Measurements from ENCODE around the gene IQCN.
A peak's percentile ranks its signal among the peaks of the same experiment; 100 is the strongest.

Gene IQCN

DNA sequence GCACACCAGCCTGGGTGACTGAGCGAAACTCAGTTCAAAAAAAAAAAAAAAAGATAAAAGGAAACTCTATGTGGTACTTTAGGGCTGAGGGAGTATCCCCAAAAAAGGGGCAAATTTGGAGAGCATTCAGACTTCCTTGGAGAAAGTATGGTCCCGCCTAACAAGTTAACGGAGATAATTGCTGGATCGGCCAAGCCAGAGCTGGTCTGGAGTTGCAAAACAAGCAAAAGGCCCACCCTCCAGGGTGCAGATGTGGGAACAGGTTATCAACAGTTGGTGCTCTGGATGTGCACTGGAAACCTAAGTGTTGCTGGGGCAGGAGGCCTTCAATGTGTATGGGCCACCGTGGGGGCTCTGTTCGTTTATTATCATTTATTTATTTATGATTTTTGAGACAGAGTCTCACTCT, 2.8 kb downstream of the IQCN start:
- Histone ChIP-seq H2AK5ac (ENCODE audit: low read length, severe bottlenecking) (no peak overlapping the region), H3K4ac (ENCODE audit: low read depth in 1 of 2, low read length in 2 of 2) (no peak overlapping the region), H2BK5ac (ENCODE audit: low read depth, low read length, poor library complexity, severe bottlenecking) (no peak overlapping the region), H3K9ac (ENCODE audit: low read length) (no peak overlapping the region), H2BK12ac (ENCODE audit: low read length in 2 of 2) (no peak overlapping the region), H4K8ac (ENCODE audit: low read length) (no peak overlapping the region), H2BK15ac (ENCODE audit: low read depth, poor library complexity, severe bottlenecking) (no peak overlapping the region), H2AFZ (ENCODE audit: low read depth, low read length) (no peak overlapping the region), H3K36me3 (ENCODE audit: control insufficient read depth in 1 of 2, insufficient read depth in 2 of 2, low read depth in 1 of 2, low read length in 2 of 2) (peaks cover 25 to 30% of the 10 kb centered on the region in 2 experiments), H2BK120ac (ENCODE audit: low read depth, low read length) (no peak overlapping the region), H3K14ac (ENCODE audit: low read length in 2 of 2) (no peak overlapping the region), H3K4me3 (ENCODE audit: insufficient read depth in 1 of 2, low read depth in 1 of 2, low read length in 2 of 2) (no peak overlapping the region), H3K9me3 (ENCODE audit: control insufficient read depth, low read length) (no peaks in the 10 kb centered on the region), H4K91ac (ENCODE audit: low read length) (no peak overlapping the region), H3K18ac (ENCODE audit: low read depth in 1 of 2, low read length in 2 of 2) (no peak overlapping the region), H3K79me1 (replicated peaks; ENCODE audit: low read length, poor library complexity, severe bottlenecking) (peaks cover 8% of the 10 kb centered on the region), H3K23ac (ENCODE audit: low read length in 2 of 2) (no peak overlapping the region), H3K27ac (ENCODE audit: low read length, poor library complexity, severe bottlenecking) (no peak overlapping the region), H3K4me1 (ENCODE audit: control insufficient read depth, insufficient read depth, low read depth, low read length) (peaks cover 21% of the 10 kb centered on the region), H3K4me2 (ENCODE audit: low read length, poor library complexity, severe bottlenecking) (no peak overlapping the region), H3K27me3 (ENCODE audit: control insufficient read depth in 1 of 2, insufficient read depth in 1 of 2, low read length in 2 of 2) (no peaks in the 10 kb centered on the region)
- 88% methylated on average over 4 of the region's 6 CpGs for WGBS
- DNase-seq = peak; percentile 86

- Histone ChIP-seq H3K23ac (ENCODE audit: low read length in 2 of 2) (no peak overlapping the region), H2AK5ac (ENCODE audit: low read length, severe bottlenecking) (no peak overlapping the region), H3K36me3 (ENCODE audit: control insufficient read depth in 1 of 2, insufficient read depth in 2 of 2, low read depth in 1 of 2, low read length in 2 of 2) (peaks cover 33 to 35% of the 10 kb centered on the region in 2 experiments), H3K4me1 (ENCODE audit: control insufficient read depth, insufficient read depth, low read depth, low read length) (peaks cover 15% of the 10 kb centered on the region), H3K27ac (ENCODE audit: low read length, poor library complexity, severe bottlenecking) (no peak overlapping the region), H3K4ac (ENCODE audit: low read depth in 1 of 2, low read length in 2 of 2) (no peak overlapping the region), H3K14ac (ENCODE audit: low read length in 2 of 2) (no peak overlapping the region), H3K27me3 (ENCODE audit: control insufficient read depth in 1 of 2, insufficient read depth in 1 of 2, low read length in 2 of 2) (no peaks in the 10 kb centered on the region), H3K4me2 (ENCODE audit: low read length, poor library complexity, severe bottlenecking) (no peak overlapping the region), H3K4me3 (ENCODE audit: insufficient read depth in 1 of 2, low read depth in 1 of 2, low read length in 2 of 2) (no peak overlapping the region), H2BK15ac (ENCODE audit: low read depth, poor library complexity, severe bottlenecking) (no peak overlapping the region), H3K9ac (ENCODE audit: low read length) (no peak overlapping the region), H2BK12ac (ENCODE audit: low read length in 2 of 2) (no peak overlapping the region), H2AFZ (ENCODE audit: low read depth, low read length) (no peak overlapping the region), H4K8ac (ENCODE audit: low read length) (no peak overlapping the region), H3K79me1 (replicated peaks; ENCODE audit: low read length, poor library complexity, severe bottlenecking) (peaks cover 11% of the 10 kb centered on the region), H4K91ac (ENCODE audit: low read length) (no peak overlapping the region), H2BK120ac (ENCODE audit: low read depth, low read length) (no peak overlapping the region), H2BK5ac (ENCODE audit: low read depth, low read length, poor library complexity, severe bottlenecking) (no peak overlapping the region), H3K9me3 (ENCODE audit: control insufficient read depth, low read length) (no peaks in the 10 kb centered on the region), H3K18ac (ENCODE audit: low read depth in 1 of 2, low read length in 2 of 2) (no peak overlapping the region)
- WGBS = 96% methylated on average over 9 of the region's 9 CpGs
- DNase-seq = peak; percentile 60
Observed at GRCh38 chr19:18270326-18270725, 3.9 kb downstream of the IQCN start.

DNA sequence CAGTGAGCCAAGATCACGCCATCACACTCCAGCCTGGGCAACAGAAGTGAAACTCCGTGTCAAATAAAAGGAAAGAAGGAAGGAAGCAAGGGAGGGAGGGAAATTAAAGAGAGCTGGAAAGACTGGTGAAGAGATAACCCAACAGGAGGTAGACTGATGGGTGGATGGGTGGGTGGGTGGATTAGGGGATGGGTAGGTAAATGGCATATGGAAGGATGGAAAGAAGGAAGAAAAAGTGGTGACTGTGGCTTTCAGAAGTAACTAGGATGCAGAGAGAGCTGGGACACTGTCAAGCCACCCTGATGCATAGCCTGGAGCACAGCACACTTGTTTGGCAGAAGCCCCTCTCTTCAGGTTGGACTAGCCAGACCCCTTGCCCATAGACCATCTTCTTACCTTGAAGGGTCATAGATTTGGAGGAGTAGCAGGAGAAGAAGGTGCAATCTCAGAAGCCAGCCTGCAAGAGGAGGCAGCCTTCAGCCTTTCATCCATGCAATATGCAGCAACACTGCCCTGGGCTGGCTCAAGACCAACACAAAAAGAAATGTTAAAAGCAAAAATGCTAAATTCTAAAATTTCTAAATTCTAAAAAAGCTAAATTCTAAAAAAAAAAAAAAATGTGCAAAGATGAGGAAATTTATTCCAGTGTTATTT, 5.1 kb downstream of the IQCN start:
- Histone ChIP-seq H2BK15ac (ENCODE audit: low read depth, poor library complexity, severe bottlenecking) (no peak overlapping the region), H2BK12ac (ENCODE audit: low read length in 2 of 2) (no peak overlapping the region), H3K9me3 (ENCODE audit: control insufficient read depth, low read length) (no peaks in the 10 kb centered on the region), H3K4me1 (ENCODE audit: control insufficient read depth, insufficient read depth, low read depth, low read length) (peaks cover 6% of the 10 kb centered on the region), H2AK5ac (ENCODE audit: low read length, severe bottlenecking) (no peak overlapping the region), H4K8ac (ENCODE audit: low read length) (no peak overlapping the region), H2AFZ (ENCODE audit: low read depth, low read length) (no peak overlapping the region), H3K4ac (ENCODE audit: low read depth in 1 of 2, low read length in 2 of 2) (no peak overlapping the region), H3K4me2 (ENCODE audit: low read length, poor library complexity, severe bottlenecking) (no peak overlapping the region), H3K79me1 (replicated peaks; ENCODE audit: low read length, poor library complexity, severe bottlenecking) (peaks cover 11% of the 10 kb centered on the region), H3K14ac (ENCODE audit: low read length in 2 of 2) (no peak overlapping the region), H2BK5ac (ENCODE audit: low read depth, low read length, poor library complexity, severe bottlenecking) (no peak overlapping the region), H3K23ac (ENCODE audit: low read length in 2 of 2) (no peak overlapping the region), H3K18ac (ENCODE audit: low read depth in 1 of 2, low read length in 2 of 2) (no peak overlapping the region), H3K27ac (ENCODE audit: low read length, poor library complexity, severe bottlenecking) (no peak overlapping the region), H4K91ac (ENCODE audit: low read length) (no peak overlapping the region), H3K4me3 (ENCODE audit: insufficient read depth in 1 of 2, low read depth in 1 of 2, low read length in 2 of 2) (no peak overlapping the region), H3K9ac (ENCODE audit: low read length) (no peak overlapping the region), H3K27me3 (ENCODE audit: control insufficient read depth in 1 of 2, insufficient read depth in 1 of 2, low read length in 2 of 2) (no peaks in the 10 kb centered on the region), H3K36me3 (ENCODE audit: control insufficient read depth in 1 of 2, insufficient read depth in 2 of 2, low read depth in 1 of 2, low read length in 2 of 2) (peaks cover 44 to 46% of the 10 kb centered on the region in 2 experiments), H2BK120ac (ENCODE audit: low read depth, low read length) (no peak overlapping the region)
- no peak for DNase-seq
- 97% methylated on average over 2 of the region's 2 CpGs for WGBS

- H4K8ac ChIP-seq (ENCODE audit: low read length) = no peak overlapping the region
- no peak overlapping the region for H2BK15ac ChIP-seq (ENCODE audit: low read depth, poor library complexity, severe bottlenecking)
- H3K9ac ChIP-seq (ENCODE audit: low read length) = no peak overlapping the region
- peak; percentile 40 for DNase-seq
- no peaks in the 10 kb centered on the region for H3K27me3 ChIP-seq (ENCODE audit: control insufficient read depth in 1 of 2, insufficient read depth in 1 of 2, low read length in 2 of 2)
- H2AK5ac ChIP-seq (ENCODE audit: low read length, severe bottlenecking) = no peak overlapping the region
- no peak overlapping the region for H2BK120ac ChIP-seq (ENCODE audit: low read depth, low read length)
- no peak overlapping the region for H3K4me2 ChIP-seq (ENCODE audit: low read length, poor library complexity, severe bottlenecking)
- H3K9me3 ChIP-seq (ENCODE audit: control insufficient read depth, low read length) = no peaks in the 10 kb centered on the region
- H3K14ac ChIP-seq (ENCODE audit: low read length in 2 of 2) = no peak overlapping the region
- H3K23ac ChIP-seq (ENCODE audit: low read length in 2 of 2) = no peak overlapping the region
- no peak overlapping the region for H3K4ac ChIP-seq (ENCODE audit: low read depth in 1 of 2, low read length in 2 of 2)
- H3K36me3 ChIP-seq (ENCODE audit: control insufficient read depth in 1 of 2, insufficient read depth in 2 of 2, low read depth in 1 of 2, low read length in 2 of 2) = peaks cover 59 to 63% of the 10 kb centered on the region in 2 experiments
- H2BK12ac ChIP-seq (ENCODE audit: low read length in 2 of 2) = no peak overlapping the region
- 94% methylated on average over 42 of the region's 42 CpGs for WGBS
- peaks cover 1% of the 10 kb centered on the region for H3K4me1 ChIP-seq (ENCODE audit: control insufficient read depth, insufficient read depth, low read depth, low read length)
- H3K27ac ChIP-seq (ENCODE audit: low read length, poor library complexity, severe bottlenecking) = no peak overlapping the region
- H3K4me3 ChIP-seq (ENCODE audit: insufficient read depth in 1 of 2, low read depth in 1 of 2, low read length in 2 of 2) = no peak overlapping the region
- no peak overlapping the region for H2BK5ac ChIP-seq (ENCODE audit: low read depth, low read length, poor library complexity, severe bottlenecking)
- H3K79me1 ChIP-seq (replicated peaks; ENCODE audit: low read length, poor library complexity, severe bottlenecking) = peaks cover 6% of the 10 kb centered on the region
- no peak overlapping the region for H3K18ac ChIP-seq (ENCODE audit: low read depth in 1 of 2, low read length in 2 of 2)
- no peak overlapping the region for H4K91ac ChIP-seq (ENCODE audit: low read length)
- no peak overlapping the region for H2AFZ ChIP-seq (ENCODE audit: low read depth, low read length)
Observed at GRCh38 chr19:18266771-18267686, 7.2 kb downstream of the IQCN start.

All from mesenchymal stem cell (in vitro differentiated cells and primary cell).